ENCODE results near the gene TLX2.

- TF ChIP-seq CTCF (IDR thresholded peaks at IDR 0.05; ENCODE audit: low read length) (no peak), EZH2 (IDR thresholded peaks at IDR 0.05; ENCODE audit: borderline replicate concordance, low read length) (no peak)
Observed at GRCh38 chr2:74503506-74504475, 10.5 kb upstream of the TLX2 start.
